DOHH2 (cell line): ENCODE measurements around the gene KLHL28.

Experiments
- H3F3A ChIP-seq: fragments of 200-600 bp; sonication (generic), shearing (Covaris generic); 2 replicates; pipeline ENCODE4 v1.6.0; 2016; ENCODE audit warnings: antibody characterized with exemption, mild to moderate bottlenecking; ENCODE audit not compliant: control insufficient read depth, insufficient read depth
- H3K27ac ChIP-seq: fragments of 200-600 bp; sonication (generic); 2 replicates; pipeline ENCODE4 v1.5.1; 2014; ENCODE audit warnings: low read depth, mild to moderate bottlenecking, low read length, moderate library complexity
- H3K27me3 ChIP-seq: fragments of 200-600 bp; sonication (generic); 2 replicates; pipeline ENCODE4 v1.6.1; 2014; ENCODE audit warnings: mild to moderate bottlenecking, low read length, mixed read lengths; ENCODE audit not compliant: control insufficient read depth
- H3K36me3 ChIP-seq: fragments of 200-600 bp; sonication (generic); 2 replicates; pipeline ENCODE4 v1.6.1; 2014; ENCODE audit warnings: mild to moderate bottlenecking, low read length, moderate library complexity, mixed read lengths; ENCODE audit not compliant: control insufficient read depth
- H3K4me1 ChIP-seq: fragments of 200-600 bp; sonication (generic); 2 replicates; pipeline ENCODE4 v1.6.1; 2014; ENCODE audit warnings: mild to moderate bottlenecking, low read length, mixed read lengths; ENCODE audit not compliant: control insufficient read depth
- H3K4me2 ChIP-seq: fragments of 200-600 bp; sonication (generic); 2 replicates; pipeline ENCODE4 v1.6.0; 2014; ENCODE audit warnings: mild to moderate bottlenecking, low read length, moderate library complexity
- H3K4me3 ChIP-seq: fragments of 200-600 bp; sonication (generic); 2 replicates; pipeline ENCODE4 v1.5.1; 2014; ENCODE audit warnings: mild to moderate bottlenecking, low read length, mixed read lengths
- H3K79me2 ChIP-seq: fragments of 200-600 bp; sonication (generic); 2 replicates; pipeline ENCODE4 v1.6.1; 2014; ENCODE audit warnings: mild to moderate bottlenecking, low read length, mixed read lengths; ENCODE audit not compliant: control insufficient read depth
- H3K9me2 ChIP-seq: fragments of 200-600 bp; sonication (generic); replicated peaks from 2 replicates; pipeline ENCODE4 v1.6.1; 2014; ENCODE audit warnings: mild to moderate bottlenecking, low read length, mixed read lengths; ENCODE audit not compliant: control insufficient read depth
- H3K9me3 ChIP-seq: fragments of 200-600 bp; sonication (generic); 2 replicates; pipeline ENCODE4 v1.6.1; 2014; ENCODE audit warnings: antibody characterized with exemption, low read length, mixed read lengths; ENCODE audit not compliant: control insufficient read depth, insufficient read depth
- H4K20me1 ChIP-seq: fragments of 200-600 bp; sonication (generic); 2 replicates; pipeline ENCODE4 v1.6.0; 2014; ENCODE audit warnings: low read depth, mild to moderate bottlenecking, antibody characterized with exemption, low read length, moderate library complexity; ENCODE audit not compliant: control insufficient read depth, insufficient read depth
- EZH2phosphoT487 ChIP-seq: fragments of 200-600 bp; sonication (generic); IDR thresholded peaks from 2 replicates; pipeline ENCODE4 v1.6.1; 2017; ENCODE audit warnings: borderline replicate concordance, mild to moderate bottlenecking, antibody characterized with exemption, low read length, moderate library complexity, mixed read lengths
- TF ChIP-seq, protein P1 (sequence below): fragments of 200-600 bp; sonication (generic); IDR thresholded peaks from one replicate; pipeline ENCODE4 v1.5.1; 2014; ENCODE audit warnings: antibody characterized with exemption, mild to moderate bottlenecking, low read depth, low read length; ENCODE audit not compliant: poor library complexity, severe bottlenecking

Gene KLHL28

DNA sequence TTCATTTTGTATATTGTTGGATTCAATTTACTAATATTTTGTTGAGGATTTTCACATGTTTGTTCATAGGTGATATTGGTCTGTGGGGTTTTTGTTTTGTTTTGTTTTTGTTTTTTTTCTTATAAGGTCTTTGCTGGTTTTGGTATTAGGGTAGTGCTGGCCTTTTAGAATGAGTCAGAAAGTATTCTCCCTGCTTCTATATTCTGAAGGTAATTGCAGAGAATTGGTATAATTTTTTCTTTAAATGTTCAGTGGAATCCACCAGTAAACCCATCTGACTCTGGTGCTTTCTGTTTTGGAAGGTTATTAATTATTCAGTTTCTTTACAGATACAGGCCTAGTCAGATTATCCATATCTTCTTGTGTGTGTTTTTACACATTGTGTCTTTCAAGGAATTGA, 9.2 kb upstream of the KLHL28 start:
- H3K4me3 ChIP-seq, result no peak overlapping the region
- no peaks in the 10 kb centered on the region for H4K20me1 ChIP-seq
- H3K4me1 ChIP-seq, result peaks cover 25% of the 10 kb centered on the region
- no peak overlapping the region for H3K4me2 ChIP-seq
- no peak overlapping the region for H3K27ac ChIP-seq
- H3K79me2 ChIP-seq, result peaks cover 98% of the 10 kb centered on the region
- H3K27me3 ChIP-seq, result no peaks in the 10 kb centered on the region
- peaks cover 5% of the 10 kb centered on the region; the same call in 1 of the 2 replicates for H3K9me3 ChIP-seq
- no peak for TF ChIP-seq EZH2phosphoT487
- TF ChIP-seq, protein P1, sequence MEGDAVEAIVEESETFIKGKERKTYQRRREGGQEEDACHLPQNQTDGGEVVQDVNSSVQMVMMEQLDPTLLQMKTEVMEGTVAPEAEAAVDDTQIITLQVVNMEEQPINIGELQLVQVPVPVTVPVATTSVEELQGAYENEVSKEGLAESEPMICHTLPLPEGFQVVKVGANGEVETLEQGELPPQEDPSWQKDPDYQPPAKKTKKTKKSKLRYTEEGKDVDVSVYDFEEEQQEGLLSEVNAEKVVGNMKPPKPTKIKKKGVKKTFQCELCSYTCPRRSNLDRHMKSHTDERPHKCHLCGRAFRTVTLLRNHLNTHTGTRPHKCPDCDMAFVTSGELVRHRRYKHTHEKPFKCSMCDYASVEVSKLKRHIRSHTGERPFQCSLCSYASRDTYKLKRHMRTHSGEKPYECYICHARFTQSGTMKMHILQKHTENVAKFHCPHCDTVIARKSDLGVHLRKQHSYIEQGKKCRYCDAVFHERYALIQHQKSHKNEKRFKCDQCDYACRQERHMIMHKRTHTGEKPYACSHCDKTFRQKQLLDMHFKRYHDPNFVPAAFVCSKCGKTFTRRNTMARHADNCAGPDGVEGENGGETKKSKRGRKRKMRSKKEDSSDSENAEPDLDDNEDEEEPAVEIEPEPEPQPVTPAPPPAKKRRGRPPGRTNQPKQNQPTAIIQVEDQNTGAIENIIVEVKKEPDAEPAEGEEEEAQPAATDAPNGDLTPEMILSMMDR, result no peak
- H3K9me2 ChIP-seq, result no peaks in the 10 kb centered on the region
- peaks cover 30% of the 10 kb centered on the region for H3K36me3 ChIP-seq
- peaks cover 2% of the 10 kb centered on the region; the same call in 1 of the 2 replicates for H3F3A ChIP-seq

DNA sequence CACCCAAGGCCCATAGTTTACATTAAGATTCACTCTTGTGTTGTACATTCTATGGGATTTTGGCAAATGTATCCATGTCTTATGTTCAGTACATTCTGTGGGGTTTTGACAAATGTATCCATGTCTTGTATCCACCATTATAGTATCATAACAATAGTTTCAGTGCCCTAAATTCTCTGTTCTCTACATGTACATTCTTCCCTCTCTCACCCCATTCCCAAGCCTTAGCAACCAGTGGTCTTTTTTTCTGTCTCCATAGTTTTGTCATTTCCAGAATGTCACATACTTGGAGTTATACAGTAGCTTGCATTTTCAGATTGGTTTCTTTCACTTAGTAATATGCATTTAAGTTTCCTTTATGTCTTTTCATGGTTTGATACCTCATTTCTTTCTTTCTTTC, 7.0 kb upstream of the KLHL28 start:
- H3K4me2 ChIP-seq, result 0 out of 2 replicates have a peak overlapping the region, but pooled peaks have one; percentile 5

DNA sequence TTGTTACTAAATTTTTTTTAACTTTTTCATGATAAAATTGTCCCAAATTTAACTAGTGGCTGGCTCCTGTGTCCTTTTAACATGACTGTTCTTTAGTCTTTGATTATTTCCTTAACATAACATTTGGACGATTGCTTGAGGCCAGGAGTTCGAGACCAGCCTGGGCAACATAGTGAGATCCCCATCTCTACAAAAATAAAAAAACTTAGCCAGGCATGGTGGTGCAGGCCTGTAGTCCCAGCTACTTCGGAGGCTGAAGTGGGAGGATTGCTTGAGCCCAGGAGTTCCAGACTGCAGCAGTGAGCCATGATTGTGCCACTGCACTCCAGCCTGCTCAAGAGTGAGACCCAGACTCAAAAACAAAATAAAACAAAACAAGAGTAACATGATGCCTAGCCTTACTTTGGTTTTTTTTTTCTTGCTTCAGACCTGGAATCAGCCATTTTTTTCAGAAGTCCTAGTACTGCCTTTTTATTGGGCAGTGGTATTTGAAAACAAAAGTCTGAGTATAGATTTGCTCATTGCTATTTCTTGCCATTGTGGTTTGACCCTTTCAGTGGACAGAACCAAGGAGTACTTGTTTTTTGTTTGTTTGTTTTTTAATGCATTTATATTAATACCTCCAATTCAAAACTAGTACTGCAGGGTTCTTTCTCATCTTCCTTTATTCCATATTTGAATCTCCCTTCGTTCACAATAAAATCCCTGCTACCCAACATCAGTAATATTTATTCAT, 5.0 kb upstream of the KLHL28 start:
- H3K79me2 ChIP-seq, result peaks cover 96% of the 10 kb centered on the region
- peak overlapping the region; percentile 67 for H3K4me2 ChIP-seq
- peak overlapping the region; percentile 63 for H3K4me3 ChIP-seq
- TF ChIP-seq EZH2phosphoT487, result no peak
- TF ChIP-seq, protein P1, result no peak
- H3K27me3 ChIP-seq, result no peaks in the 10 kb centered on the region
- peaks cover 20% of the 10 kb centered on the region for H3K4me1 ChIP-seq
- H3F3A ChIP-seq, result peaks cover 2% of the 10 kb centered on the region; the same call in 1 of the 2 replicates
- 0 out of 2 replicates have a peak, but pooled peaks cover 2% of the 10 kb centered on the region for H4K20me1 ChIP-seq
- H3K36me3 ChIP-seq, result peaks cover 29% of the 10 kb centered on the region
- H3K27ac ChIP-seq, result no peak overlapping the region
- no peaks in the 10 kb centered on the region for H3K9me2 ChIP-seq
- peaks cover 5% of the 10 kb centered on the region; the same call in 1 of the 2 replicates for H3K9me3 ChIP-seq

More for the DNA sequence above, 7.0 kb upstream of the KLHL28 start:
- no peak for TF ChIP-seq EZH2phosphoT487
- TF ChIP-seq, protein P1, result no peak
- H3K4me1 ChIP-seq, result peaks cover 25% of the 10 kb centered on the region
- peaks cover 2% of the 10 kb centered on the region; the same call in 1 of the 2 replicates for H3F3A ChIP-seq
- H3K27me3 ChIP-seq, result no peaks in the 10 kb centered on the region
- peak overlapping the region; percentile 14; the same call in 1 of the 2 replicates for H3K4me3 ChIP-seq
- H3K9me3 ChIP-seq, result peaks cover 5% of the 10 kb centered on the region; the same call in 1 of the 2 replicates
- peaks cover 98% of the 10 kb centered on the region for H3K79me2 ChIP-seq
- no peak overlapping the region for H3K27ac ChIP-seq
- H4K20me1 ChIP-seq, result no peaks in the 10 kb centered on the region
- H3K36me3 ChIP-seq, result peaks cover 34% of the 10 kb centered on the region
- no peaks in the 10 kb centered on the region for H3K9me2 ChIP-seq
